Smooth muscle cell of the brain vasculature (primary cell): Measurements from ENCODE around the gene ATF2.

Experiments used
- DNase-seq: peaks from one replicate; pipeline ENCODE4 v3.0.0-alpha.2; 2012; ENCODE audit warnings: low read depth, low spot score

The ATF2 gene

GRCh38 chr2:175167792-175168563 lies at the start of gene ATF2:
TSS of gene ATF2 (minus strand) at chr2:175168203. CDS start at chr2:175136443, 31,760 bp downstream.
- peak; percentile 100 for DNase-seq

- no peak for DNase-seq
Measured at GRCh38 chr2:175207741-175208438, 39.9 kb upstream of the ATF2 start.

GRCh38 chr2:175206866-175207265 lies 38.9 kb upstream of the ATF2 start:
- no peak for DNase-seq

GRCh38 chr2:175205523-175205922 lies 37.5 kb upstream of the ATF2 start:
- DNase-seq = no peak

GRCh38 chr2:175203621-175204496 lies 35.9 kb upstream of the ATF2 start:
- DNase-seq = no peak

GRCh38 chr2:175195012-175195411 lies 27.0 kb upstream of the ATF2 start:
- DNase-seq = no peak

GRCh38 chr2:175188761-175189160 lies 20.8 kb upstream of the ATF2 start:
- no peak for DNase-seq

- DNase-seq = no peak
Measured at GRCh38 chr2:175187378-175187777, 19.4 kb upstream of the ATF2 start.

GRCh38 chr2:175183674-175184073 lies 15.7 kb upstream of the ATF2 start:
- no peak for DNase-seq

- DNase-seq = no peak
Measured at GRCh38 chr2:175181877-175182308, 13.9 kb upstream of the ATF2 start.

- DNase-seq = peak; percentile 93
Measured at GRCh38 chr2:175181104-175181876, 13.3 kb upstream of the ATF2 start, which contains the start of gene ATP5MC3. TSS of gene ATP5MC3 (minus strand) at chr2:175181710. CDS start at chr2:175181393, 317 bp downstream.

GRCh38 chr2:175180701-175181103 lies 12.7 kb upstream of the ATF2 start:
- peak; percentile 18 for DNase-seq

GRCh38 chr2:175176624-175177023 lies 8.6 kb upstream of the ATF2 start:
- DNase-seq = no peak

GRCh38 chr2:175175896-175176295 lies 7.9 kb upstream of the ATF2 start:
- DNase-seq = no peak

GRCh38 chr2:175175320-175175719 lies 7.3 kb upstream of the ATF2 start:
- no peak for DNase-seq

- no peak for DNase-seq
Measured at GRCh38 chr2:175170659-175171304, 2.8 kb upstream of the ATF2 start.

GRCh38 chr2:175169191-175169590 lies 1.2 kb upstream of the ATF2 start:
- DNase-seq = no peak

- no peak for DNase-seq
Measured at GRCh38 chr2:175168564-175168945, 552 bp upstream of the ATF2 start.

GRCh38 chr2:175167076-175167791 lies 769 bp downstream of the ATF2 start:
- peak; percentile 6 for DNase-seq

- DNase-seq = no peak
Measured at GRCh38 chr2:175166216-175166824, 1.7 kb downstream of the ATF2 start.
